ENCODE measurements around the gene DHRS7B.

DHRS7B gene

GRCh38 chr17:21201874-21202273 is 75.1 kb downstream of the DHRS7B start:
- no peak overlapping the region for H3K4me3 ChIP-seq (ENCODE audit: insufficient read depth in 1 of 2, low read depth in 1 of 2, low read length in 2 of 2)
- H3K9me3 ChIP-seq (ENCODE audit: control insufficient read depth, low read length), result no peaks in the 10 kb centered on the region
- no peaks in the 10 kb centered on the region for H3K27me3 ChIP-seq (ENCODE audit: control insufficient read depth in 1 of 2, insufficient read depth in 1 of 2, low read length in 2 of 2)
- no peak overlapping the region for H3K27ac ChIP-seq (ENCODE audit: low read length, poor library complexity, severe bottlenecking)
- no peak overlapping the region for H4K8ac ChIP-seq (ENCODE audit: low read length)
- 93% methylated on average over 11 of the region's 11 CpGs for WGBS
- no peak overlapping the region for H3K4ac ChIP-seq (ENCODE audit: low read depth in 1 of 2, low read length in 2 of 2)
- H2BK15ac ChIP-seq (ENCODE audit: low read depth, poor library complexity, severe bottlenecking), result no peak overlapping the region
- H2AK5ac ChIP-seq (ENCODE audit: low read length, severe bottlenecking), result no peak overlapping the region
- no peak overlapping the region for H2BK12ac ChIP-seq (ENCODE audit: low read length in 2 of 2)
- no peak overlapping the region for H3K9ac ChIP-seq (ENCODE audit: low read length)
- H3K79me1 ChIP-seq (replicated peaks; ENCODE audit: low read length, poor library complexity, severe bottlenecking), result peaks cover 26% of the 10 kb centered on the region
- peaks cover 16% of the 10 kb centered on the region for H3K4me1 ChIP-seq (ENCODE audit: control insufficient read depth, insufficient read depth, low read depth, low read length)
- no peak overlapping the region for H2BK5ac ChIP-seq (ENCODE audit: low read depth, low read length, poor library complexity, severe bottlenecking)
- no peak overlapping the region for H2AFZ ChIP-seq (ENCODE audit: low read depth, low read length)
- H3K23ac ChIP-seq (ENCODE audit: low read length in 2 of 2), result no peak overlapping the region
- no peak overlapping the region for H3K14ac ChIP-seq (ENCODE audit: low read length in 2 of 2)
- no peak overlapping the region for H2BK120ac ChIP-seq (ENCODE audit: low read depth, low read length)
- no peak overlapping the region for H4K91ac ChIP-seq (ENCODE audit: low read length)
- H3K36me3 ChIP-seq (ENCODE audit: control insufficient read depth in 1 of 2, insufficient read depth in 2 of 2, low read depth in 1 of 2, low read length in 2 of 2), result peaks cover 27 to 55% of the 10 kb centered on the region in 2 experiments
- H3K4me2 ChIP-seq (ENCODE audit: low read length, poor library complexity, severe bottlenecking), result no peak overlapping the region
- no peak overlapping the region for H3K18ac ChIP-seq (ENCODE audit: low read depth in 1 of 2, low read length in 2 of 2)
- DNase-seq, result no peak

GRCh38 chr17:21202512-21202911 is 75.7 kb downstream of the DHRS7B start:
- no peak overlapping the region for H2BK15ac ChIP-seq (ENCODE audit: low read depth, poor library complexity, severe bottlenecking)
- no peak overlapping the region for H2BK120ac ChIP-seq (ENCODE audit: low read depth, low read length)

GRCh38 chr17:21204935-21205334 is 78.2 kb downstream of the DHRS7B start:
- H3K27me3 ChIP-seq (ENCODE audit: control insufficient read depth in 1 of 2, insufficient read depth in 1 of 2, low read length in 2 of 2), result no peaks in the 10 kb centered on the region
- no peaks in the 10 kb centered on the region for H3K9me3 ChIP-seq (ENCODE audit: control insufficient read depth, low read length)
- no peak for DNase-seq
- H3K4ac ChIP-seq (ENCODE audit: low read depth in 1 of 2, low read length in 2 of 2), result no peak overlapping the region
- peaks cover 12% of the 10 kb centered on the region for H3K4me1 ChIP-seq (ENCODE audit: control insufficient read depth, insufficient read depth, low read depth, low read length)
- H3K36me3 ChIP-seq (ENCODE audit: control insufficient read depth in 1 of 2, insufficient read depth in 2 of 2, low read depth in 1 of 2, low read length in 2 of 2), result peaks cover 21 to 50% of the 10 kb centered on the region in 2 experiments
- no peak overlapping the region for H3K4me3 ChIP-seq (ENCODE audit: insufficient read depth in 1 of 2, low read depth in 1 of 2, low read length in 2 of 2)
- H3K4me2 ChIP-seq (ENCODE audit: low read length, poor library complexity, severe bottlenecking), result no peak overlapping the region
- no peak overlapping the region for H4K91ac ChIP-seq (ENCODE audit: low read length)
- H2BK15ac ChIP-seq (ENCODE audit: low read depth, poor library complexity, severe bottlenecking), result no peak overlapping the region
- H3K79me1 ChIP-seq (replicated peaks; ENCODE audit: low read length, poor library complexity, severe bottlenecking), result peaks cover 14% of the 10 kb centered on the region
- H2BK12ac ChIP-seq (ENCODE audit: low read length in 2 of 2), result no peak overlapping the region
- H3K27ac ChIP-seq (ENCODE audit: low read length, poor library complexity, severe bottlenecking), result no peak overlapping the region
- peak overlapping the region; percentile 11 for H3K9ac ChIP-seq (ENCODE audit: low read length)
- no peak overlapping the region for H3K23ac ChIP-seq (ENCODE audit: low read length in 2 of 2)
- H4K8ac ChIP-seq (ENCODE audit: low read length), result no peak overlapping the region
- no peak overlapping the region for H2BK120ac ChIP-seq (ENCODE audit: low read depth, low read length)
- no peak overlapping the region for H2BK5ac ChIP-seq (ENCODE audit: low read depth, low read length, poor library complexity, severe bottlenecking)
- WGBS, result 94% methylated on average over 9 of the region's 9 CpGs
- H2AFZ ChIP-seq (ENCODE audit: low read depth, low read length), result no peak overlapping the region
- no peak overlapping the region for H3K18ac ChIP-seq (ENCODE audit: low read depth in 1 of 2, low read length in 2 of 2)
- H2AK5ac ChIP-seq (ENCODE audit: low read length, severe bottlenecking), result no peak overlapping the region
- no peak overlapping the region for H3K14ac ChIP-seq (ENCODE audit: low read length in 2 of 2)

More at GRCh38 chr17:21202512-21202911, 75.7 kb downstream of the DHRS7B start:
- Histone ChIP-seq H3K4me2 (ENCODE audit: low read length, poor library complexity, severe bottlenecking) (no peak overlapping the region), H2AK5ac (ENCODE audit: low read length, severe bottlenecking) (no peak overlapping the region), H3K4me3 (ENCODE audit: insufficient read depth in 1 of 2, low read depth in 1 of 2, low read length in 2 of 2) (no peak overlapping the region), H3K27me3 (ENCODE audit: control insufficient read depth in 1 of 2, insufficient read depth in 1 of 2, low read length in 2 of 2) (no peaks in the 10 kb centered on the region), H3K79me1 (replicated peaks; ENCODE audit: low read length, poor library complexity, severe bottlenecking) (peaks cover 21% of the 10 kb centered on the region), H3K36me3 (ENCODE audit: control insufficient read depth in 1 of 2, insufficient read depth in 2 of 2, low read depth in 1 of 2, low read length in 2 of 2) (peaks cover 21 to 48% of the 10 kb centered on the region in 2 experiments), H4K8ac (ENCODE audit: low read length) (no peak overlapping the region), H3K14ac (ENCODE audit: low read length in 2 of 2) (no peak overlapping the region), H2AFZ (ENCODE audit: low read depth, low read length) (no peak overlapping the region), H4K91ac (ENCODE audit: low read length) (no peak overlapping the region), H3K4me1 (ENCODE audit: control insufficient read depth, insufficient read depth, low read depth, low read length) (peaks cover 16% of the 10 kb centered on the region), H3K9me3 (ENCODE audit: control insufficient read depth, low read length) (no peaks in the 10 kb centered on the region), H3K23ac (ENCODE audit: low read length in 2 of 2) (no peak overlapping the region), H2BK5ac (ENCODE audit: low read depth, low read length, poor library complexity, severe bottlenecking) (no peak overlapping the region), H2BK12ac (ENCODE audit: low read length in 2 of 2) (no peak overlapping the region), H3K27ac (ENCODE audit: low read length, poor library complexity, severe bottlenecking) (no peak overlapping the region), H3K9ac (ENCODE audit: low read length) (no peak overlapping the region), H3K18ac (ENCODE audit: low read depth in 1 of 2, low read length in 2 of 2) (no peak overlapping the region), H3K4ac (ENCODE audit: low read depth in 1 of 2, low read length in 2 of 2) (no peak overlapping the region)
- 98% methylated on average over 12 of the region's 12 CpGs for WGBS
- DNase-seq, result no peak

- peaks cover 6% of the 10 kb centered on the region for H3K79me1 ChIP-seq (replicated peaks; ENCODE audit: low read length, poor library complexity, severe bottlenecking)
These were observed 81.6 kb downstream of the DHRS7B start for GRCh38 chr17:21208352-21208751.

More at GRCh38 chr17:21208352-21208751, 81.6 kb downstream of the DHRS7B start:
- no peak overlapping the region for H3K9ac ChIP-seq (ENCODE audit: low read length)
- no peak overlapping the region for H3K18ac ChIP-seq (ENCODE audit: low read depth in 1 of 2, low read length in 2 of 2)
- H3K4me3 ChIP-seq (ENCODE audit: insufficient read depth in 1 of 2, low read depth in 1 of 2, low read length in 2 of 2), result no peak overlapping the region
- WGBS, result 98% methylated on average over 7 of the region's 7 CpGs
- H3K14ac ChIP-seq (ENCODE audit: low read length in 2 of 2), result no peak overlapping the region
- H3K4me2 ChIP-seq (ENCODE audit: low read length, poor library complexity, severe bottlenecking), result no peak overlapping the region
- no peak overlapping the region for H2AK5ac ChIP-seq (ENCODE audit: low read length, severe bottlenecking)
- no peak overlapping the region for H3K23ac ChIP-seq (ENCODE audit: low read length in 2 of 2)
- no peak overlapping the region for H2BK5ac ChIP-seq (ENCODE audit: low read depth, low read length, poor library complexity, severe bottlenecking)
- H3K4ac ChIP-seq (ENCODE audit: low read depth in 1 of 2, low read length in 2 of 2), result no peak overlapping the region
- no peak overlapping the region for H3K27ac ChIP-seq (ENCODE audit: low read length, poor library complexity, severe bottlenecking)
- no peak overlapping the region for H4K91ac ChIP-seq (ENCODE audit: low read length)
- no peak overlapping the region for H2BK120ac ChIP-seq (ENCODE audit: low read depth, low read length)
- no peaks in the 10 kb centered on the region for H3K9me3 ChIP-seq (ENCODE audit: control insufficient read depth, low read length)
- no peaks in the 10 kb centered on the region for H3K27me3 ChIP-seq (ENCODE audit: control insufficient read depth in 1 of 2, insufficient read depth in 1 of 2, low read length in 2 of 2)
- H2AFZ ChIP-seq (ENCODE audit: low read depth, low read length), result no peak overlapping the region
- H3K36me3 ChIP-seq (ENCODE audit: control insufficient read depth in 1 of 2, insufficient read depth in 2 of 2, low read depth in 1 of 2, low read length in 2 of 2), result peaks cover 25 to 34% of the 10 kb centered on the region in 2 experiments
- H2BK12ac ChIP-seq (ENCODE audit: low read length in 2 of 2), result no peak overlapping the region
- peaks cover 14% of the 10 kb centered on the region for H3K4me1 ChIP-seq (ENCODE audit: control insufficient read depth, insufficient read depth, low read depth, low read length)
- no peak for DNase-seq
- no peak overlapping the region for H4K8ac ChIP-seq (ENCODE audit: low read length)
- no peak overlapping the region for H2BK15ac ChIP-seq (ENCODE audit: low read depth, poor library complexity, severe bottlenecking)

All from mesenchymal stem cell (in vitro differentiated cells and primary cell).